Measurements from ENCODE around the gene AKTIP. TPM values are rescaled to one million over a fixed set of nuclear protein-coding genes. Genes with fewer than 3 reads are reported as not detected.

Gene AKTIP
- total and polyA plus RNA-seq, 2 of the 4 experiments (the other 2 are of a cell fraction) = 17.7 to 19.9 TPM

DNA sequence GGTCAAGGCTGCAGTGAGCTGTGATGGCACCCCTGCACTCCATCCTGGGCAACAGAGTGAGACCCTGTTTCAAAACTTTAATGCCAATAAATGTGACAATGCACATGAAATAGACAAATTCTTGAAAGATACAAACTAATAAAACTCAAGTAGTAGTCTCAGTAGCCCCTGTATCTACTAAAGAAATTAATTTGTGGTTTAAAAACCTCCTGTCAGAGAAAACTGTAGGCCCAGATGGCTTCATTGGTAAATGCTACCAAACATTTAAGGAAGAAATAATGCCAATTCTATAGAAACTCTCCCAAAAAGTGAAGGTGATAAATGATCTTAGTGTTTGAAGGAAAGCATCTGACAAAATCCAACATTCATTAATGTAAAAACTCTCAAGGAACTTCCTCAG, 16.8 kb downstream of the AKTIP start:
- Histone ChIP-seq H2AFZ (replicated peaks; ENCODE audit: low read length, poor library complexity) (no peak overlapping the region), H3K23ac (ENCODE audit: low read depth, low read length) (no peak overlapping the region), H3K4me2 (ENCODE audit: low read depth, low read length) (no peak overlapping the region), H3K27ac (ENCODE audit: insufficient read depth, low read length) (no peak overlapping the region), H4K20me1 (ENCODE audit: insufficient read depth, low read length) (no peaks in the 10 kb centered on the region), H2BK120ac (ENCODE audit: low read depth, low read length) (no peak overlapping the region), H3K9me3 (ENCODE audit: control insufficient read depth, insufficient read depth, low read length) (no peaks in the 10 kb centered on the region), H3K36me3 (ENCODE audit: control insufficient read depth, insufficient read depth, low read length) (peaks cover 17% of the 10 kb centered on the region), H2BK20ac (ENCODE audit: low read depth, low read length) (no peak overlapping the region), H4K91ac (ENCODE audit: insufficient read depth, low read depth, low read length) (no peak overlapping the region), H4K5ac (ENCODE audit: low read depth, low read length) (no peak overlapping the region), H3K9ac (ENCODE audit: low read depth, low read length) (no peak overlapping the region), H3K9me1 (ENCODE audit: insufficient read depth, low read length) (no peaks in the 10 kb centered on the region), H3K56ac (ENCODE audit: extremely low read depth, insufficient read depth, low read length) (no peak overlapping the region; the same call in 1 of the 2 replicates), H3K18ac (ENCODE audit: low read depth, low read length) (no peak overlapping the region), H3K4me3 (ENCODE audit: insufficient read depth, low read depth, low read length) (no peak overlapping the region), H2BK5ac (ENCODE audit: low read depth, low read length, poor library complexity, severe bottlenecking) (no peak overlapping the region), H3K79me1 (ENCODE audit: low read depth in 1 of 2, low read length in 2 of 2) (no peaks in the 10 kb centered on the region; a peak in 1 of 4 replicates), H3K4ac (ENCODE audit: low read depth, low read length) (no peak overlapping the region), H3K27me3 (ENCODE audit: control insufficient read depth, insufficient read depth, low read length) (no peaks in the 10 kb centered on the region), H3K4me1 (ENCODE audit: control insufficient read depth, insufficient read depth, low read length) (peaks cover 2% of the 10 kb centered on the region; the same call in 1 of the 2 replicates), H4K8ac (ENCODE audit: low read depth in 2 of 2, low read length in 2 of 2) (no peak overlapping the region), H2AK9ac (replicated peaks; ENCODE audit: low read depth, low read length, poor library complexity) (no peak overlapping the region), H2AK5ac (ENCODE audit: low read depth, low read length) (no peak overlapping the region), H3K14ac (replicated peaks; ENCODE audit: low read depth, low read length) (no peak overlapping the region), H2BK15ac (ENCODE audit: low read depth, low read length) (no peak overlapping the region)
- ATAC-seq (ENCODE audit: low read depth) (no peak), DNase-seq (no peak)
- no TSS peak for BruUV-seq (replicated peaks)
- intact Hi-C loops (cut with micrococcal nuclease) (no loop called here), in situ Hi-C loops (cut with MboI; ENCODE audit: low sequenced_read_pairs) (no loop called here), dilution Hi-C loops (cut with HindIII; ENCODE audit: low sequenced_read_pairs, unreplicated experiment) (no loop called here)
- ChIA-PET CTCF (interaction anchor here (0.5 kb wide), 1 partner anchor 25 kb away, joined by 3 read pairs; no protein-coding TSS in a partner anchor), POLR2A (ENCODE audit: unreplicated experiment) (no interaction called here)
- TF ChIP-seq CTCF (conservative IDR thresholded peaks at IDR 0.05; ENCODE audit: low read depth, low read length) = no peak
- no peak for TF ChIP-seq RAD21 (IDR thresholded peaks at IDR 0.05; ENCODE audit: low read length)
- TF ChIP-seq, protein P1, sequence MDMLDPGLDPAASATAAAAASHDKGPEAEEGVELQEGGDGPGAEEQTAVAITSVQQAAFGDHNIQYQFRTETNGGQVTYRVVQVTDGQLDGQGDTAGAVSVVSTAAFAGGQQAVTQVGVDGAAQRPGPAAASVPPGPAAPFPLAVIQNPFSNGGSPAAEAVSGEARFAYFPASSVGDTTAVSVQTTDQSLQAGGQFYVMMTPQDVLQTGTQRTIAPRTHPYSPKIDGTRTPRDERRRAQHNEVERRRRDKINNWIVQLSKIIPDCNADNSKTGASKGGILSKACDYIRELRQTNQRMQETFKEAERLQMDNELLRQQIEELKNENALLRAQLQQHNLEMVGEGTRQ (IDR thresholded peaks at IDR 0.05; ENCODE audit: low read depth, low read length) = no peak
- TF ChIP-seq RCOR1 (IDR thresholded peaks at IDR 0.05; ENCODE audit: insufficient replicate concordance, low read length) = no peak
- TF ChIP-seq NFE2L2 (IDR thresholded peaks at IDR 0.05; ENCODE audit: low read depth, low read length) = no peak
- no peak for TF ChIP-seq CHD1 (IDR thresholded peaks at IDR 0.05; ENCODE audit: low read depth, low read length)
- TF ChIP-seq ELK1 (IDR thresholded peaks at IDR 0.05; ENCODE audit: borderline replicate concordance, low read depth, low read length) = no peak
- TF ChIP-seq CEBPB (IDR thresholded peaks at IDR 0.05; ENCODE audit: low read depth, low read length) = no peak
- TF ChIP-seq BHLHE40 (IDR thresholded peaks at IDR 0.05; ENCODE audit: low read depth, low read length) = no peak
- TF ChIP-seq RFX5 (IDR thresholded peaks at IDR 0.05; ENCODE audit: low read depth, low read length) = no peak
- TF ChIP-seq FOS (IDR thresholded peaks at IDR 0.05; ENCODE audit: low read depth, low read length) = no peak
- TF ChIP-seq MXI1 (IDR thresholded peaks at IDR 0.05; ENCODE audit: borderline replicate concordance, low read depth, low read length) = no peak
- no peak for TF ChIP-seq SMC3 (IDR thresholded peaks at IDR 0.05; ENCODE audit: low read depth, low read length)
- TF ChIP-seq MAFK (IDR thresholded peaks at IDR 0.05; ENCODE audit: low read depth, low read length) = no peak
- TF ChIP-seq MAZ (IDR thresholded peaks at IDR 0.05; ENCODE audit: borderline replicate concordance, low read depth, low read length) = no peak
- no peak for TF ChIP-seq POLR2A (IDR thresholded peaks at IDR 0.05; ENCODE audit: low read depth, low read length)
